HepG2 (cell line): ENCODE results near the gene ALX4. TPM values are rescaled to one million over a fixed set of nuclear protein-coding genes. Genes with fewer than 3 reads are reported as not detected.
A peak's percentile ranks its signal among the peaks of the same experiment; 100 is the strongest.

ENCODE experiments used
- FOXA3 ChIP-seq: IDR thresholded peaks from 2 replicates; pipeline ENCODE4 v1.6.1; 2016; ENCODE audit warnings: missing genetic modification reagents, missing compliant biosample characterization
- FOXO1 ChIP-seq: sonication (generic); formaldehyde crosslinking; IDR thresholded peaks from 2 replicates; pipeline ENCODE4 v1.4.0; 2020; ENCODE audit warnings: missing genetic modification reagents
- HMG20B ChIP-seq: conservative IDR thresholded peaks from 2 replicates; pipeline ENCODE4 v1.6.1; 2016; ENCODE audit warnings: missing genetic modification reagents, missing compliant biosample characterization
- HMGXB3 ChIP-seq: sonication (generic); formaldehyde crosslinking; IDR thresholded peaks from 2 replicates; pipeline ENCODE4 v1.4.0; 2020; ENCODE audit warnings: missing genetic modification reagents, borderline replicate concordance
- MBNL3 ChIP-seq: fragments of 250-450 bp; sonication (Bioruptor Pico); conservative IDR thresholded peaks from 2 replicates; pipeline ENCODE4 v1.8.0; 2022; ENCODE audit warnings: mild to moderate bottlenecking, inconsistent platforms
- PHF21A ChIP-seq: sonication (generic); formaldehyde crosslinking; IDR thresholded peaks from 2 replicates; pipeline ENCODE4 v1.5.0; 2020; ENCODE audit warnings: mild to moderate bottlenecking, missing genetic modification reagents
- PRDM15 ChIP-seq: sonication (generic); formaldehyde crosslinking; IDR thresholded peaks from 2 replicates; pipeline ENCODE4 v1.4.0; 2020; ENCODE audit warnings: missing genetic modification reagents
- SKIL ChIP-seq: sonication (generic); formaldehyde crosslinking; IDR thresholded peaks from 2 replicates; pipeline ENCODE4 v1.8.0; 2022; ENCODE audit warnings: missing genetic modification reagents, mild to moderate bottlenecking, moderate library complexity, borderline replicate concordance
- SRSF9 ChIP-seq: fragments of 200-400 bp; formaldehyde crosslinking; IDR thresholded peaks from 2 replicates; pipeline ENCODE4 v1.6.1; 2018; ENCODE audit warnings: borderline replicate concordance, mild to moderate bottlenecking, low read depth, low read length; ENCODE audit not compliant: insufficient read depth, poor library complexity, severe bottlenecking
- ZFX ChIP-seq: sonication (generic); formaldehyde crosslinking; IDR thresholded peaks from 2 replicates; pipeline ENCODE4 v1.4.0; 2020; ENCODE audit warnings: mild to moderate bottlenecking, low read depth, missing genetic modification reagents, moderate library complexity
- ZNF7 ChIP-seq: IDR thresholded peaks from 2 replicates; pipeline ENCODE4 v1.6.1; 2016; ENCODE audit warnings: missing biosample characterization, missing genetic modification reagents
- ZNF747 ChIP-seq: sonication (generic); formaldehyde crosslinking; IDR thresholded peaks from 2 replicates; pipeline ENCODE4 v1.8.1; 2023; ENCODE audit warnings: missing genetic modification reagents, mild to moderate bottlenecking, borderline replicate concordance
- ZNF782 ChIP-seq: sonication (generic); formaldehyde crosslinking; IDR thresholded peaks from 2 replicates; pipeline ENCODE4 v1.4.0; 2020; ENCODE audit warnings: missing genetic modification reagents, mild to moderate bottlenecking, borderline replicate concordance
- polyA plus RNA-seq, 8 experiments: library from polyadenylated mRNA; depleted of rRNA in 3 of 8; stranded (reverse) in 7 of 8; unstranded in 1 of 8; fragments of >200 nt; fragmentation: Illumina TruSeq in 4 of 8; extraction: Trizol in 4 of 8; gene quantifications; 2 replicates each; pipeline versions ENCODE4 v1.2.1 to v1.2.3, GENCODE V29; 2011 to 2016; ENCODE audit warnings: low read depth in 4 of 8, missing spikeins in 1 of 8, mixed read lengths in 1 of 8; ENCODE audit not compliant: insufficient read depth in 1 of 8
- total RNA-seq, 5 experiments: library from RNA; depleted of rRNA; stranded (reverse); fragments of >200 nt; fragmentation: Illumina TruSeq; extraction: Trizol; gene quantifications; 2 replicates each; pipeline ENCODE4 v1.2.3, GENCODE V29; 2016; ENCODE audit warnings: low read depth in 1 of 5
- TF ChIP-seq, protein P1 (sequence below): sonication (generic); formaldehyde crosslinking; IDR thresholded peaks from 2 replicates; pipeline ENCODE4 v1.4.0; 2020; ENCODE audit warnings: missing genetic modification reagents
- TF ChIP-seq, protein P2 (sequence below): sonication (generic); formaldehyde crosslinking; IDR thresholded peaks from 2 replicates; pipeline ENCODE4 v1.4.0; 2020; ENCODE audit warnings: missing genetic modification reagents, borderline replicate concordance

Gene ALX4
- total and polyA plus RNA-seq, 2 of the 13 experiments (the other 11 are each of a cell fraction or from before 2014, with no cell fraction given) = not detected

GRCh38 chr11:44243595-44244343, 66.2 kb downstream of the ALX4 start (continued):
- TF ChIP-seq, protein P1, sequence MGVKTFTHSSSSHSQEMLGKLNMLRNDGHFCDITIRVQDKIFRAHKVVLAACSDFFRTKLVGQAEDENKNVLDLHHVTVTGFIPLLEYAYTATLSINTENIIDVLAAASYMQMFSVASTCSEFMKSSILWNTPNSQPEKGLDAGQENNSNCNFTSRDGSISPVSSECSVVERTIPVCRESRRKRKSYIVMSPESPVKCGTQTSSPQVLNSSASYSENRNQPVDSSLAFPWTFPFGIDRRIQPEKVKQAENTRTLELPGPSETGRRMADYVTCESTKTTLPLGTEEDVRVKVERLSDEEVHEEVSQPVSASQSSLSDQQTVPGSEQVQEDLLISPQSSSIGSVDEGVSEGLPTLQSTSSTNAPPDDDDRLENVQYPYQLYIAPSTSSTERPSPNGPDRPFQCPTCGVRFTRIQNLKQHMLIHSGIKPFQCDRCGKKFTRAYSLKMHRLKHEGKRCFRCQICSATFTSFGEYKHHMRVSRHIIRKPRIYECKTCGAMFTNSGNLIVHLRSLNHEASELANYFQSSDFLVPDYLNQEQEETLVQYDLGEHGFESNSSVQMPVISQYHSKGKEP (CRISPR knock-in tag) = no peak
- TF ChIP-seq ZFX = peak; percentile 77; the same call in 1 of the 2 replicates
- TF ChIP-seq, protein P2, sequence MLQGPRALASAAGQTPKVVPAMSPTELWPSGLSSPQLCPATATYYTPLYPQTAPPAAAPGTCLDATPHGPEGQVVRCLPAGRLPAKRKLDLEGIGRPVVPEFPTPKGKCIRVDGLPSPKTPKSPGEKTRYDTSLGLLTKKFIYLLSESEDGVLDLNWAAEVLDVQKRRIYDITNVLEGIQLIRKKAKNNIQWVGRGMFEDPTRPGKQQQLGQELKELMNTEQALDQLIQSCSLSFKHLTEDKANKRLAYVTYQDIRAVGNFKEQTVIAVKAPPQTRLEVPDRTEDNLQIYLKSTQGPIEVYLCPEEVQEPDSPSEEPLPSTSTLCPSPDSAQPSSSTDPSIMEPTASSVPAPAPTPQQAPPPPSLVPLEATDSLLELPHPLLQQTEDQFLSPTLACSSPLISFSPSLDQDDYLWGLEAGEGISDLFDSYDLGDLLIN = no peak
- no peak for TF ChIP-seq ZNF7 (CRISPR knock-in tag)
- no peak for TF ChIP-seq HMGXB3 (CRISPR knock-in tag)
- no peak; the same call in 1 of the 2 replicates for TF ChIP-seq PHF21A (CRISPR knock-in tag)
- TF ChIP-seq MBNL3 (CRISPR knock-in tag) = no peak
- no peak for TF ChIP-seq FOXA3 (CRISPR knock-in tag)
- no peak; the same call in 1 of the 2 replicates for TF ChIP-seq ZNF747
- no peak for TF ChIP-seq PRDM15
- no peak for TF ChIP-seq SKIL (CRISPR knock-in tag)
- no peak for TF ChIP-seq SRSF9
- no peak for TF ChIP-seq ZNF782 (CRISPR knock-in tag)
- TF ChIP-seq FOXO1 (CRISPR knock-in tag) = no peak
- no peak for TF ChIP-seq HMG20B (CRISPR knock-in tag)
